GM19351 (cell line): ENCODE results near the gene ATP10D.
"Not testable (repeated sequence)": the region's sequence is repeated elsewhere in the genome, so short reads cannot be mapped to it uniquely, and the experiment has no call there.

Source experiments
- ATAC-seq: cut with Tn5 transposase; IDR thresholded peaks from one replicate; pipeline ENCODE4 v1.9.1; 2021; ENCODE audit warnings: mild to moderate bottlenecking, moderate library complexity; ENCODE audit not compliant: unreplicated experiment

The ATP10D gene

GRCh38 chr4:47534772-47535171 lies 49.7 kb downstream of the ATP10D start:
- ATAC-seq, result no peak

- ATAC-seq, result no peak
These were observed 50.6 kb downstream of the ATP10D start for GRCh38 chr4:47535567-47536147.

GRCh38 chr4:47536966-47537365 lies 51.9 kb downstream of the ATP10D start:
- no peak for ATAC-seq

- ATAC-seq, result no peak
These were observed 53.2 kb downstream of the ATP10D start for GRCh38 chr4:47538111-47538824.

GRCh38 chr4:47538825-47539154 lies 53.7 kb downstream of the ATP10D start:
- no peak for ATAC-seq

GRCh38 chr4:47542640-47543039 lies 57.6 kb downstream of the ATP10D start:
- not testable (repeated sequence) for ATAC-seq

GRCh38 chr4:47543331-47543730 lies 58.3 kb downstream of the ATP10D start:
- ATAC-seq, result no peak

GRCh38 chr4:47550357-47550756 lies 65.3 kb downstream of the ATP10D start:
- ATAC-seq, result not testable (repeated sequence)

GRCh38 chr4:47550899-47551548 lies 65.9 kb downstream of the ATP10D start:
- no peak for ATAC-seq

- ATAC-seq, result no peak
These were observed 66.6 kb downstream of the ATP10D start for GRCh38 chr4:47551682-47552081.

GRCh38 chr4:47553329-47554125 lies 68.5 kb downstream of the ATP10D start:
- no peak for ATAC-seq

GRCh38 chr4:47555920-47556319 lies 70.8 kb downstream of the ATP10D start:
- not testable (repeated sequence) for ATAC-seq

GRCh38 chr4:47557255-47557654 lies 72.2 kb downstream of the ATP10D start:
- ATAC-seq, result no peak

- no peak for ATAC-seq
These were observed 75.6 kb downstream of the ATP10D start for GRCh38 chr4:47560682-47561081.

- ATAC-seq, result no peak
These were observed 76.3 kb downstream of the ATP10D start for GRCh38 chr4:47561331-47561730.

GRCh38 chr4:47562297-47562696 lies 77.2 kb downstream of the ATP10D start:
- ATAC-seq, result no peak

GRCh38 chr4:47566566-47566965 lies 81.5 kb downstream of the ATP10D start:
- no peak for ATAC-seq

GRCh38 chr4:47566969-47567368 lies 81.9 kb downstream of the ATP10D start:
- no peak for ATAC-seq

- no peak for ATAC-seq
These were observed 82.4 kb downstream of the ATP10D start for GRCh38 chr4:47567511-47567910.

GRCh38 chr4:47570816-47571215 lies 85.7 kb downstream of the ATP10D start:
- ATAC-seq, result no peak

- ATAC-seq, result no peak
These were observed 87.9 kb downstream of the ATP10D start for GRCh38 chr4:47572981-47573380.
